ENCODE data around the gene CHN2. TPM values are rescaled to one million over a fixed set of nuclear protein-coding genes. Genes with fewer than 3 reads are reported as not detected.

Gene CHN2
- total RNA-seq, 1 experiment from 2014 or later: 2.1 TPM

DNA sequence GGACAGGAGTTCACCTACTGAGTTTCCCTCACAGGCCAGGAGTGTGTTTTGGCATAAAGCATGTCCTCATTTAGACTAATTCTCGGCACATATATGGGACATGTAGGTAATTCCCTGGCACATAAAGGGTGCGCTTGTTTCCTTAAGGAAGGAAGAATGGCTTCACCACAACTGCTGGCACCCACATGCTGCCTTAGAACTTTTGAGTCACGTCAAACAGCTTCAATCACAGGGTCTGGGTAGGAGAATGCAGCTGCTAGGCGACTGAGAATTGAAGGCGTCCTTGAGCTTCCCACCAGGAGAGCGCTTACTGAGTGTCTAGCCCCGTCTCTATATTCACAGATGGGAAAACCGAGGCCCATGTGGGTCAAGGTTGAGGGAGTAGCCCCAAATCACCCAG is 146.1 kb downstream of the CHN2 start:
- intact Hi-C loops (cut with micrococcal nuclease): loop anchor here (10.0 kb wide), 1 partner anchor 146 kb away; the partner anchor contains the start of gene CHN2

More for the DNA sequence above, 146.1 kb downstream of the CHN2 start:
- ChIA-PET RAD21 (ENCODE audit: low non-redundant PET in 1 of 2, low total read pairs in 2 of 2, uncharacterized antibody in 2 of 2, unreplicated experiment in 2 of 2) (no interaction called here), CTCF (no interaction called here), POLR2A (no interaction called here)
- Histone ChIP-seq H3K79me2 (ENCODE audit: insufficient read depth, low read length) (no peaks in the 10 kb centered on the region), H3K4me3 (replicated peaks in 1 of 2; ENCODE audit: low read depth in 1 of 2, low read length in 2 of 2) (no peak overlapping the region), H4K20me1 (ENCODE audit: insufficient read depth) (no peaks in the 10 kb centered on the region), H3K9me3 (ENCODE audit: control insufficient read depth in 1 of 2, insufficient read depth in 1 of 2, low read depth in 1 of 2, low read length in 2 of 2) (no peaks in the 10 kb centered on the region), H2AFZ (ENCODE audit: low read depth, low read length, poor library complexity, severe bottlenecking) (no peak overlapping the region), H3K9ac (ENCODE audit: low read length) (no peak overlapping the region), H3K27ac (ENCODE audit: low read depth, low read length) (no peak overlapping the region), H3K4me1 (ENCODE audit: control insufficient read depth in 1 of 2, insufficient read depth in 2 of 2, low read length in 2 of 2) (no peaks in the 10 kb centered on the region), H3K27me3 (ENCODE audit: insufficient read depth, low read length) (no peaks in the 10 kb centered on the region), H3K4me2 (ENCODE audit: low read length) (no peak overlapping the region), H3K9me2 (ENCODE audit: insufficient read depth) (no peaks in the 10 kb centered on the region), H3K36me3 (ENCODE audit: control insufficient read depth in 1 of 2, insufficient read depth in 2 of 2, low read length in 2 of 2) (no peaks in the 10 kb centered on the region)
- no TSS peak for BruUV-seq (replicated peaks)
- TF ChIP-seq RAD21 (IDR thresholded peaks at IDR 0.05; ENCODE audit: low read depth) (no peak), ELF1 (IDR thresholded peaks at IDR 0.05; ENCODE audit: borderline replicate concordance, low read depth) (no peak), CTCF (IDR thresholded peaks at IDR 0.05 in 2 of 3, conservative IDR thresholded peaks at IDR 0.05 in 1 of 3; ENCODE audit: borderline replicate concordance in 1 of 3, insufficient read depth in 1 of 3, low read depth in 2 of 3, low read length in 2 of 3) (no peak), EGR1 (IDR thresholded peaks at IDR 0.05; ENCODE audit: low read depth) (no peak), JUND (IDR thresholded peaks at IDR 0.05) (no peak), EZH2phosphoT487 (IDR thresholded peaks at IDR 0.05; ENCODE audit: borderline replicate concordance) (no peak), ZFX (IDR thresholded peaks at IDR 0.05) (no peak), EZH2 (IDR thresholded peaks at IDR 0.05) (no peak)
- TF ChIP-seq, protein P1, sequence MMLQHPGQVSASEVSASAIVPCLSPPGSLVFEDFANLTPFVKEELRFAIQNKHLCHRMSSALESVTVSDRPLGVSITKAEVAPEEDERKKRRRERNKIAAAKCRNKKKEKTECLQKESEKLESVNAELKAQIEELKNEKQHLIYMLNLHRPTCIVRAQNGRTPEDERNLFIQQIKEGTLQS (IDR thresholded peaks at IDR 0.05): no peak
- TF ChIP-seq, protein P2, sequence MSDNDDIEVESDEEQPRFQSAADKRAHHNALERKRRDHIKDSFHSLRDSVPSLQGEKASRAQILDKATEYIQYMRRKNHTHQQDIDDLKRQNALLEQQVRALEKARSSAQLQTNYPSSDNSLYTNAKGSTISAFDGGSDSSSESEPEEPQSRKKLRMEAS (IDR thresholded peaks at IDR 0.05): no peak
- DNase-seq (ENCODE audit: low read depth, low spot score) (no peak), ATAC-seq (no peak)

All from HCT116 (cell line).